DOHH2 (cell line): Measurements from ENCODE around the gene DLAT.
"Not testable (repeated sequence)": the region's sequence is repeated elsewhere in the genome, so short reads cannot be mapped to it uniquely, and the experiment has no call there.

Experiments
- H3F3A ChIP-seq: fragments of 200-600 bp; sonication (generic), shearing (Covaris generic); 2 replicates; pipeline ENCODE4 v1.6.0; 2016; ENCODE audit warnings: antibody characterized with exemption, mild to moderate bottlenecking; ENCODE audit not compliant: control insufficient read depth, insufficient read depth
- H3K27ac ChIP-seq: fragments of 200-600 bp; sonication (generic); 2 replicates; pipeline ENCODE4 v1.5.1; 2014; ENCODE audit warnings: low read depth, mild to moderate bottlenecking, low read length, moderate library complexity
- H3K27me3 ChIP-seq: fragments of 200-600 bp; sonication (generic); 2 replicates; pipeline ENCODE4 v1.6.1; 2014; ENCODE audit warnings: mild to moderate bottlenecking, low read length, mixed read lengths; ENCODE audit not compliant: control insufficient read depth
- H3K36me3 ChIP-seq: fragments of 200-600 bp; sonication (generic); 2 replicates; pipeline ENCODE4 v1.6.1; 2014; ENCODE audit warnings: mild to moderate bottlenecking, low read length, moderate library complexity, mixed read lengths; ENCODE audit not compliant: control insufficient read depth
- H3K4me1 ChIP-seq: fragments of 200-600 bp; sonication (generic); 2 replicates; pipeline ENCODE4 v1.6.1; 2014; ENCODE audit warnings: mild to moderate bottlenecking, low read length, mixed read lengths; ENCODE audit not compliant: control insufficient read depth
- H3K4me2 ChIP-seq: fragments of 200-600 bp; sonication (generic); 2 replicates; pipeline ENCODE4 v1.6.0; 2014; ENCODE audit warnings: mild to moderate bottlenecking, low read length, moderate library complexity
- H3K4me3 ChIP-seq: fragments of 200-600 bp; sonication (generic); 2 replicates; pipeline ENCODE4 v1.5.1; 2014; ENCODE audit warnings: mild to moderate bottlenecking, low read length, mixed read lengths
- H3K79me2 ChIP-seq: fragments of 200-600 bp; sonication (generic); 2 replicates; pipeline ENCODE4 v1.6.1; 2014; ENCODE audit warnings: mild to moderate bottlenecking, low read length, mixed read lengths; ENCODE audit not compliant: control insufficient read depth
- H3K9me2 ChIP-seq: fragments of 200-600 bp; sonication (generic); replicated peaks from 2 replicates; pipeline ENCODE4 v1.6.1; 2014; ENCODE audit warnings: mild to moderate bottlenecking, low read length, mixed read lengths; ENCODE audit not compliant: control insufficient read depth
- H3K9me3 ChIP-seq: fragments of 200-600 bp; sonication (generic); 2 replicates; pipeline ENCODE4 v1.6.1; 2014; ENCODE audit warnings: antibody characterized with exemption, low read length, mixed read lengths; ENCODE audit not compliant: control insufficient read depth, insufficient read depth
- H4K20me1 ChIP-seq: fragments of 200-600 bp; sonication (generic); 2 replicates; pipeline ENCODE4 v1.6.0; 2014; ENCODE audit warnings: low read depth, mild to moderate bottlenecking, antibody characterized with exemption, low read length, moderate library complexity; ENCODE audit not compliant: control insufficient read depth, insufficient read depth
- CTCF ChIP-seq: fragments of 200-600 bp; sonication (generic); IDR thresholded peaks from one replicate; pipeline ENCODE4 v1.5.1; 2014; ENCODE audit warnings: antibody characterized with exemption, mild to moderate bottlenecking, low read depth, low read length; ENCODE audit not compliant: poor library complexity, severe bottlenecking
- EZH2phosphoT487 ChIP-seq: fragments of 200-600 bp; sonication (generic); IDR thresholded peaks from 2 replicates; pipeline ENCODE4 v1.6.1; 2017; ENCODE audit warnings: borderline replicate concordance, mild to moderate bottlenecking, antibody characterized with exemption, low read length, moderate library complexity, mixed read lengths

Gene DLAT

GRCh38 chr11:112086422-112087191, 61.4 kb downstream of the DLAT start, which contains the start of the genes SDHD and TIMM8B:
Gene SDHD (plus strand): TSS chr11:112086873. CDS start chr11:112086908, 35 bp downstream.
Gene TIMM8B (minus strand): TSS chr11:112086756. CDS start chr11:112086723, 33 bp downstream.
- H3K4me3 ChIP-seq: peak within 1 kb of the TSS; percentile 97
- peak within 1 kb of the TSS; percentile 98 for H3K4me2 ChIP-seq
- H3K4me1 ChIP-seq: peaks cover 30% of the 10 kb centered on the region
- H4K20me1 ChIP-seq: no peaks in the 10 kb centered on the region; the same call in 1 of the 2 replicates
- peaks cover 81% of the 10 kb centered on the region for H3K79me2 ChIP-seq
- no peaks in the 10 kb centered on the region for H3K27me3 ChIP-seq
- peaks cover 91% of the 10 kb centered on the region for H3K36me3 ChIP-seq
- no peaks in the 10 kb centered on the region for H3K9me2 ChIP-seq
- no peak for TF ChIP-seq EZH2phosphoT487
- TF ChIP-seq CTCF: peak; percentile 39
- no peaks in the 10 kb centered on the region for H3K9me3 ChIP-seq
- H3F3A ChIP-seq: peaks cover 23% of the 10 kb centered on the region
- peak within 1 kb of the TSS; percentile 58 for H3K27ac ChIP-seq

GRCh38 chr11:112087212-112087611, 62.0 kb downstream of the DLAT start:
- Histone ChIP-seq H3K9me2 (no peaks in the 10 kb centered on the region), H3K9me3 (no peaks in the 10 kb centered on the region), H3K4me3 (peak overlapping the region; percentile 97), H4K20me1 (no peaks in the 10 kb centered on the region; the same call in 1 of the 2 replicates), H3K36me3 (peaks cover 92% of the 10 kb centered on the region), H3K79me2 (peaks cover 81% of the 10 kb centered on the region), H3K4me2 (peak overlapping the region; percentile 98), H3F3A (peaks cover 17% of the 10 kb centered on the region), H3K27ac (peak overlapping the region; percentile 58), H3K27me3 (no peaks in the 10 kb centered on the region), H3K4me1 (peaks cover 30% of the 10 kb centered on the region)
- TF ChIP-seq EZH2phosphoT487 (no peak), CTCF (no peak)

- H3K79me2 ChIP-seq: peaks cover 13% of the 10 kb centered on the region
- H3K9me2 ChIP-seq, H3F3A ChIP-seq, H3K4me3 ChIP-seq, H4K20me1 ChIP-seq, H3K9me3 ChIP-seq, H3K4me2 ChIP-seq, H3K4me1 ChIP-seq, H3K27me3 ChIP-seq, H3K27ac ChIP-seq: not testable (repeated sequence)
- H3K36me3 ChIP-seq: peaks cover 48% of the 10 kb centered on the region
Measured at GRCh38 chr11:112095302-112095701, 70.1 kb downstream of the DLAT start.

GRCh38 chr11:112096194-112096593, 71.0 kb downstream of the DLAT start:
- TF ChIP-seq EZH2phosphoT487 (no peak), CTCF (no peak)
- no peak overlapping the region for H3K4me2 ChIP-seq
- peaks cover 39% of the 10 kb centered on the region for H3K36me3 ChIP-seq
- no peaks in the 10 kb centered on the region for H4K20me1 ChIP-seq
- H3K4me1 ChIP-seq: no peaks in the 10 kb centered on the region
- no peak overlapping the region for H3K27ac ChIP-seq
- H3K9me2 ChIP-seq: no peaks in the 10 kb centered on the region
- no peaks in the 10 kb centered on the region for H3K27me3 ChIP-seq
- peaks cover 4% of the 10 kb centered on the region; the same call in 1 of the 2 replicates for H3F3A ChIP-seq
- H3K4me3 ChIP-seq: no peak overlapping the region
- H3K79me2 ChIP-seq: peaks cover 6% of the 10 kb centered on the region
- H3K9me3 ChIP-seq: no peaks in the 10 kb centered on the region
